GM19397 (cell line): Measurements from ENCODE around the gene DHDDS.
"Not testable (repeated sequence)": the region's sequence is repeated elsewhere in the genome, so short reads cannot be mapped to it uniquely, and the experiment has no call there.

ENCODE experiments used
- ATAC-seq: cut with Tn5 transposase; IDR thresholded peaks from one replicate; pipeline ENCODE4 v1.9.1; 2021; ENCODE audit warnings: mild to moderate bottlenecking, moderate library complexity; ENCODE audit not compliant: unreplicated experiment

DHDDS gene

DNA sequence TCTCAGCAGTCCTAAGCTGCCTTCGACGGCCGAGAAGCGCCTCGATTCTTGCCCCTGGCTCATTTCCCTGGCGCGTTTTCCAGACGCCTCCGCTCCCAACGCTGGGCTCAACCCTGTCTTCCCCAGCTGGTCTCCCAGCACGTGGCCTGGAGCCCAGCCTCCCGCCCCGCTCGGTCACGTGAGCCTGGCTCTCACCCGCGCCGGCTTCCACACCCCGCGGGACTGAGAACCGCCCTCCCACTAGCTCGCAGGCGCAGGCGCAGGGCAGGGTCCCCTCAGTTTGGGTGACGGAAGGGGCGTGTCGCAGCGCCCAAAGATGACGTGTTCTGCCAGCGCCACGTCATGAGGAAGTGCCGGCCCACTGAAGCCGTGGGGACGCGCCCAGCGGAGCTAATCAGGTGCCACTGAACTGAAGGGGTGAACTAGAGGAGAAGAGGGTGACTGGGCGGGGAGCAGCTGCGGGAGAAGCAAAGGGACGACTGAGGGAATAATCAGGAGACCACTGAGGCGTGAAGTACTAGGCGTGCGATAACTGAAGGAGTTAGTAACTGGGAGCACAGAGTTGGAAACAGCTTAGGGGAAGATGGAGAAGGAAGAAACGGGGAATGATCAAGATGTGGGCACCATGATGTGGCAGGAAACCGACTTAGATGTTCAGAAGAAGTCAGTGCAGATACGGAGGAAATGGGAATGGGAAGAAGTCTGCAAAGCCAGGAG, at the start of gene DHDDS:
Gene DHDDS, plus strand, starts transcription at position 343 of the 717 bp plus-strand sequence. CDS start 625 bp downstream, outside the sequence.
- peak; percentile 96 for ATAC-seq

- no peak for ATAC-seq
These were observed 48.0 kb upstream of the DHDDS start for GRCh38 chr1:26384076-26384475.

DNA sequence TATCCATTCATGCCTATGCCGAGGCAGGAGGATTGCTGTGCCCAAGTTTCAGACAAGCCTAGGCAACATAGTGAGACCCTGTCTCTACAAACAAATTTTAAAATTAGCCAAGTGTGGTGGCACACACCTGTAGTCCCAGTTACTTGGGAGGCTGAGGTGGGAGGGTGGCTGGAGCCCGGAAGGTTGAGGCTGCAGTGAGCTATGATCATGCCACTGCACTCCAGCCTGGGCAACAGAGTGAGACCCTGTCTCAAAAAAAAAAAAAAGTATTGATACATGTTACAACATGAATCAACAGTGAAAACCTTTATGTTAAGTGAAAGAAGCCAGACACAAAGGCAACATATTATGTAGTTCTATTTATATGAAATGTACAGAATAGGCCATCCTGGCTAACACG, 47.1 kb upstream of the DHDDS start:
- not testable (repeated sequence) for ATAC-seq

GRCh38 chr1:26387447-26387846, 44.7 kb upstream of the DHDDS start:
- ATAC-seq = no peak

GRCh38 chr1:26388791-26389445, 43.2 kb upstream of the DHDDS start:
- ATAC-seq = no peak

GRCh38 chr1:26389604-26390247, 42.4 kb upstream of the DHDDS start:
- no peak for ATAC-seq

DNA sequence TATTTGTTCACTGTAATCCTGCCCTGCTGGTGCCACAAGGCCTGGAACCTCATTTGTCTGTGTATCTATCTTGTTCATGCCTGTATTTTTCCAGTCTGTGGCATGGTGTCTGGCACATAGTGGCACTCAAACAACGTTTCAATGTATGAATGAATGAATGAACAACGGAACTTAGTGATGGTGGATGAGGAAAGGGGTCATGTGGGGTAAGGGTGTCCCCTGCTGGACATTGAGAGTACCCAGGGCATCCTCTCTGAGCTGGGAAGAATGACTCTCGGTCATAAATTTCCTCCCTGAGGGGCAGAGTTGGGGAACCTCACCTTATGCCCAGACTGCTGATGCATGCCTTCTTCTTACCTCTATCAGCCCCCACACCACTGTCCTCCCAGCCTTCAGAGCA, 40.7 kb upstream of the DHDDS start:
- ATAC-seq = no peak

- no peak for ATAC-seq
These were observed 36.4 kb upstream of the DHDDS start for GRCh38 chr1:26395754-26396153.

- ATAC-seq = no peak
These were observed 33.1 kb upstream of the DHDDS start for GRCh38 chr1:26399034-26399433.

DNA sequence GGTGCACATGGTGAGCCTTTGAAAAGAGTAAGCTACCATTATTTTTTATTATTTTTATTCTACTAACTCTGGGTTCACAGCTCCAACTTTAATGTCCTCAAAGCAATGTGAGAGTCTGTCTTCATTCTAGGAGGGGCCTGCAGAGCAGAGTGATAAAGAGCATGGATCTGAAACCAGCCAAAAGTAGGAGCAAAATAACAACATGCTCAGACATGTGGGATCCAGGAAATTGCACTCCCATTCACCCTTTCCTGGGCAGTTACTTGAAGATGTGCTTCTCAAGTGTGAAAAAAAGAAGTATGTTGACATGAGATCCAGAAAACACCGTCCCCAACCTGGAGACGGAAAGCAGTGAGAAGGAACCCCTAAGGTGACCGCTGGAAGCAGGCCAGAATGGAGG, 30.2 kb upstream of the DHDDS start:
- no peak for ATAC-seq

DNA sequence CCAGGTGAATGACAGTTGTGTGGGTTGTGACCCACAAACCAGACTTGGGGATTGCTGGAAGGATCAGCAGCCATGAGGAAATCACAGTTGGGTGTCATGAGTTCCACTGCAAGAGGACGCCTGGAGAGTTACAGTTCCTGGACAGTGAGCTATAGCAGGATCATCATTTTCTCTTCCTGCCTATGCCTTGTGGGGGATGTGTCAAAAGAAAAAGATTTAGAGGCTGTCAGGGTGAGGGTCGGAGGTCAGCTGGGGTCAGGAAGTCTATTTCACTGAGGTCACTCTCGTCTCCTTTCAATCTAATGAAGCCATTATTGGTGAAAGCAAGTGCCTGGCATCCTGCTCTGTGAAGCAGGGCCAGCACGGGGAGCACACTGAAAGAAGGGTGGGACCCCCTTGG, 28.5 kb upstream of the DHDDS start:
- no peak for ATAC-seq

GRCh38 chr1:26404641-26405040, 27.5 kb upstream of the DHDDS start:
- ATAC-seq = no peak

GRCh38 chr1:26405281-26405915, 26.7 kb upstream of the DHDDS start:
- no peak for ATAC-seq

DNA sequence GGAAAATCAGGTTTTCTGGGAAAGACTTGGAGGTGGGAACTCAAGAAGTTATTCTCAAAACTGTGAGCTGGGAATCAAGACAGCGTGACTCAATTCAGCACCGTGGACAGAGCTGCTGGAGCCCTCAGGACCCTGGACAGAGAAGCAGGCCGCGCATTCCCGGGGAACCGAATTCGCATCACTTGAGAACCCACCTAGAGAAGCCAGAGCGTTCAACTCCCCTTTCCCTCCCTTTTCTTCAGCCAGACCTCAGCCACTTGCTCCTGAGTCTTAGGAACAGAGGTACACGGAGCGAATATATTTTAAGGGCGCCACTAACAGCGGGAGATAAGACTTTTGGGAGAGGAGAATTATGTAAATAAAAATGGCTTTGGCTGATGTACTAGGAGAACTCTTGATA, 23.5 kb upstream of the DHDDS start:
- no peak for ATAC-seq

GRCh38 chr1:26409191-26409807, 22.8 kb upstream of the DHDDS start:
- no peak for ATAC-seq

GRCh38 chr1:26410706-26411623, 21.2 kb upstream of the DHDDS start, which contains the start of gene LIN28A:
Gene LIN28A, plus strand, starts transcription at chr1:26410817. Its CDS starts 75 bp downstream, at chr1:26410892.
- ATAC-seq = no peak

GRCh38 chr1:26411624-26412074, 20.5 kb upstream of the DHDDS start:
- ATAC-seq = no peak

- ATAC-seq = no peak
These were observed 19.8 kb upstream of the DHDDS start for GRCh38 chr1:26412180-26412840.

DNA sequence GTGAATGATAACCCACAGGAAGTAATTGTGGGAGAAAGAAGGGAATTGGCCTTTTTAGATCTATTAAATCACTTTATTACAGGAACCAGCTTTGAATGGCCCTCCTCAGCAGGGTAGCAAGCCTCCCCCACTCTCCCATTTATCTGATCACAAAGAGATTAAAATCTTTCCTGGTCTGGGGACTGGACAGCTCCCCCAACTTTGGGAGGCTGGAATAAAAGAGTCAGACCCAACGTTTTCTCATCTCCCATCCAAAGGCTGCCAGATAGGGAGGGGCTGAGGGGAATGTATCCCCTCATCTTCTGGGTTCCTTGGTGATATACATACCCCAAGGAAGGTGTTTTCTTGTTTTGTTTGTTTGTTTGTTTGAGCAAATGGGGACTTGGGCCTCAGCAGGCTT, 19.1 kb upstream of the DHDDS start:
- ATAC-seq = no peak
